Right forelimb (tissue), 1 donor: ENCODE measurements around the gene MFAP3.

ENCODE experiments used
- DNase-seq: peaks from one replicate; pipeline ENCODE4 v3.0.0-alpha.2; 2018

The MFAP3 gene

GRCh38 chr5:154095904-154096303, 57.1 kb downstream of the MFAP3 start:
- no peak for DNase-seq

GRCh38 chr5:154097031-154097430, 58.3 kb downstream of the MFAP3 start:
- no peak for DNase-seq

GRCh38 chr5:154098465-154098864, 59.7 kb downstream of the MFAP3 start:
- DNase-seq = no peak

GRCh38 chr5:154101184-154101583, 62.4 kb downstream of the MFAP3 start:
- no peak for DNase-seq

DNA sequence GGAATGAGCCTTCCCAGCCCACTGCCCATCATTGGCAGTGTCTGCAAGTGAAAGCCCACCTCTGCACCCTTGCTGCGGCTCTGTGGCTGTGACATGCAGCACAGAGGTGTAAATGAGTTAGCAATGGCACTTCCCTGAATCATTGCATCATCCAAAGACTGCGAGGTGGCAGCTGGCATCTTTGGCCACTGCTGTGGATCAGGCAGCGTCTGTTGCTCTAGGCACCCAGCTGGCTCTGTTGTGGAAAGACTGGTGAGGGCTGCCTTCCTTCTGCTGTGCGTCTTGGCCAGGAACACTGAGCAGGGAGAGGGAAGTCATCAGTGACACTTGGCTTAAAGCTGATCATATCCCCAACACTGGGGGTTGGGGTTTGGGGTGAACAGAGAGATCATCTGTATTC, 64.5 kb downstream of the MFAP3 start:
- no peak for DNase-seq
